Measurements from ENCODE around the gene SV2C.

GRCh38 chr5:76099286-76099702, 16.1 kb downstream of the SV2C start:
- TF ChIP-seq TCF4 (CRISPR knock-in tag; IDR thresholded peaks at IDR 0.05; ENCODE audit: borderline replicate concordance) (no peak), ZFP3 (CRISPR knock-in tag; IDR thresholded peaks at IDR 0.05) (no peak)

All from SK-N-SH treated with all-trans-retinoic acid at 6 μM for 48 hours (cell line).